ENCODE results near the gene COL25A1.

DNA sequence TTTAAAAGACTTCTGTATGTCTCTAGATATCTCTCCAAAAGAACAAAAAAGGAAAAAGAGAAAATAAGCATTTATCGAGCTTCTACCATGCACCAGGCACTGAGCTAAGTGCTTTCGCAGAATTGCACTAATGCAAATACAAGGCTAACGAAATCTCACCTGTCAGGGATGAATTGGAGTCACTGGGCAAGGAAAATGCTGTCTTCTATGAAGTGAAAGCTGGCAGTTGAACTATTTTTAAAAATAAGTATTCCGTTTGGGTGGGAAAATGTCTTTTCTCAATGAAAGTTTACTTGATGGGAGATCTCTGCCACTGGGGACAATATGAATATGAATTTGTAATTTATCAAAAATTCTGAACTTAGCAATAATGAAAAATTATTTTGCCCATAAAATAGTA is 47.6 kb downstream of the COL25A1 start:
- TF ChIP-seq EZH2 (IDR thresholded peaks at IDR 0.05; ENCODE audit: borderline replicate concordance, low read depth, low read length, severe bottlenecking) (no peak), POLR2A (IDR thresholded peaks at IDR 0.05; ENCODE audit: low read depth, low read length) (no peak)
